ENCODE results near the gene TOPBP1. TPM values are rescaled to one million over a fixed set of nuclear protein-coding genes. Genes with fewer than 3 reads are reported as not detected.

Gene TOPBP1
- total RNA-seq: 45.8 and 49.9 TPM in 2 replicates

GRCh38 chr3:133661454-133662277 lies at the start of gene TOPBP1:
TSS of gene TOPBP1 (minus strand) at chr3:133661941. CDS start at chr3:133661127, 814 bp downstream.
- Mint-ChIP-seq H3K4me1 (peaks cover 34% of the 10 kb centered on the region), H3K9me3 (no peaks in the 10 kb centered on the region), H3K27me3 (no peaks in the 10 kb centered on the region), H3K27ac (peak within 1 kb of the TSS; percentile 95), H3K36me3 (ENCODE audit: low read depth) (peaks cover 29% of the 10 kb centered on the region), H3K4me3 (peak within 1 kb of the TSS; percentile 98)
- POLR2A ChIA-PET: interaction anchor here (0.9 to 2.2 kb wide), 7 partner anchors 13 to 1244 kb away, joined by 3 to 20 read pairs (median 3); partner anchors contain the start of genes CDV3 and DNAJC13
- intact Hi-C loops (cut with micrococcal nuclease): loop anchor here (1.0 to 5.0 kb wide), 8 partner anchors 87 to 1244 kb away; partner anchors contain the start of genes ACAD11, CEP63, DNAJC13 and NPHP3
- CTCF ChIA-PET: interaction anchor here (0.8 kb wide), 1 partner anchor 937 kb away, joined by 4 read pairs; no protein-coding TSS in a partner anchor
- DNase-seq (peak; percentile 76), ATAC-seq (ENCODE audit: low read depth) (peak; percentile 86)
- no peak for TF ChIP-seq CTCF (IDR thresholded peaks at IDR 0.05)

GRCh38 chr3:133711013-133711412 lies 49.3 kb upstream of the TOPBP1 start:
- Mint-ChIP-seq H3K36me3 (ENCODE audit: low read depth) (no peaks in the 10 kb centered on the region), H3K9me3 (no peaks in the 10 kb centered on the region), H3K4me3 (no peak overlapping the region), H3K27me3 (peaks cover 10% of the 10 kb centered on the region), H3K27ac (no peak overlapping the region), H3K4me1 (no peaks in the 10 kb centered on the region)
- CTCF ChIA-PET: no interaction called here
- DNase-seq: no peak
- TF ChIP-seq CTCF (IDR thresholded peaks at IDR 0.05): no peak
- POLR2A ChIA-PET: no interaction called here
- no peak for ATAC-seq (ENCODE audit: low read depth)
- intact Hi-C loops (cut with micrococcal nuclease): no loop called here

- Mint-ChIP-seq H3K4me1 (no peaks in the 10 kb centered on the region), H3K9me3 (no peaks in the 10 kb centered on the region), H3K27ac (no peak overlapping the region), H3K4me3 (no peak overlapping the region), H3K36me3 (ENCODE audit: low read depth) (no peaks in the 10 kb centered on the region), H3K27me3 (peaks cover 23% of the 10 kb centered on the region)
- CTCF ChIA-PET: no interaction called here
- POLR2A ChIA-PET: no interaction called here
- intact Hi-C loops (cut with micrococcal nuclease): no loop called here
- ATAC-seq (ENCODE audit: low read depth): no peak
- DNase-seq: no peak
- TF ChIP-seq CTCF (IDR thresholded peaks at IDR 0.05): no peak
These were observed 47.5 kb upstream of the TOPBP1 start for GRCh38 chr3:133709139-133709750.

- Mint-ChIP-seq H3K9me3 (no peaks in the 10 kb centered on the region), H3K27ac (no peak overlapping the region), H3K4me3 (no peak overlapping the region), H3K4me1 (no peaks in the 10 kb centered on the region), H3K36me3 (ENCODE audit: low read depth) (no peaks in the 10 kb centered on the region), H3K27me3 (peaks cover 29% of the 10 kb centered on the region)
- TF ChIP-seq CTCF (IDR thresholded peaks at IDR 0.05): no peak
- ATAC-seq (ENCODE audit: low read depth): no peak
- DNase-seq: no peak
- intact Hi-C loops (cut with micrococcal nuclease): no loop called here
- ChIA-PET CTCF (no interaction called here), POLR2A (no interaction called here)
These were observed 44.3 kb upstream of the TOPBP1 start for GRCh38 chr3:133706033-133706432.

GRCh38 chr3:133703915-133704314 lies 42.2 kb upstream of the TOPBP1 start:
- intact Hi-C loops (cut with micrococcal nuclease): no loop called here
- no peak for TF ChIP-seq CTCF (IDR thresholded peaks at IDR 0.05)
- ChIA-PET POLR2A (no interaction called here), CTCF (no interaction called here)
- Mint-ChIP-seq H3K27me3 (peaks cover 28% of the 10 kb centered on the region), H3K4me1 (no peaks in the 10 kb centered on the region), H3K27ac (no peak overlapping the region), H3K4me3 (no peak overlapping the region), H3K36me3 (ENCODE audit: low read depth) (no peaks in the 10 kb centered on the region), H3K9me3 (no peaks in the 10 kb centered on the region)
- DNase-seq: no peak
- no peak for ATAC-seq (ENCODE audit: low read depth)

Measured in activated B cell treated with CpG ODN at 0.5 μM for 24 hours (primary cell).